ENCODE results near the gene ASGR1.
"Not testable (repeated sequence)": the region's sequence is repeated elsewhere in the genome, so short reads cannot be mapped to it uniquely, and the experiment has no call there.

GRCh38 chr17:7172522-7173191, 6.5 kb downstream of the ASGR1 start:
- TF ChIP-seq CTCF, POLR2A (IDR thresholded peaks at IDR 0.05): not testable (repeated sequence)

Measured in testis (tissue), 2 donors.